GM12865 (cell line): Measurements from ENCODE around the gene BCDIN3D.

ENCODE experiments used
- DNase-seq: peaks from one replicate; pipeline ENCODE4 v3.0.0; 2010; ENCODE audit warnings: low read depth
- H3K4me3 ChIP-seq: 2 replicates; pipeline ENCODE4 v1.5.1; 2011; ENCODE audit warnings: mild to moderate bottlenecking, low read depth, low read length, control low read depth
- TF ChIP-seq, protein P1 (sequence below): IDR thresholded peaks from 2 replicates; pipeline ENCODE4 v1.5.1; 2011; ENCODE audit warnings: low read length, control low read depth, low read depth, inconsistent platforms; ENCODE audit not compliant: insufficient read depth; ENCODE audit errors: missing control alignments

Gene BCDIN3D

DNA sequence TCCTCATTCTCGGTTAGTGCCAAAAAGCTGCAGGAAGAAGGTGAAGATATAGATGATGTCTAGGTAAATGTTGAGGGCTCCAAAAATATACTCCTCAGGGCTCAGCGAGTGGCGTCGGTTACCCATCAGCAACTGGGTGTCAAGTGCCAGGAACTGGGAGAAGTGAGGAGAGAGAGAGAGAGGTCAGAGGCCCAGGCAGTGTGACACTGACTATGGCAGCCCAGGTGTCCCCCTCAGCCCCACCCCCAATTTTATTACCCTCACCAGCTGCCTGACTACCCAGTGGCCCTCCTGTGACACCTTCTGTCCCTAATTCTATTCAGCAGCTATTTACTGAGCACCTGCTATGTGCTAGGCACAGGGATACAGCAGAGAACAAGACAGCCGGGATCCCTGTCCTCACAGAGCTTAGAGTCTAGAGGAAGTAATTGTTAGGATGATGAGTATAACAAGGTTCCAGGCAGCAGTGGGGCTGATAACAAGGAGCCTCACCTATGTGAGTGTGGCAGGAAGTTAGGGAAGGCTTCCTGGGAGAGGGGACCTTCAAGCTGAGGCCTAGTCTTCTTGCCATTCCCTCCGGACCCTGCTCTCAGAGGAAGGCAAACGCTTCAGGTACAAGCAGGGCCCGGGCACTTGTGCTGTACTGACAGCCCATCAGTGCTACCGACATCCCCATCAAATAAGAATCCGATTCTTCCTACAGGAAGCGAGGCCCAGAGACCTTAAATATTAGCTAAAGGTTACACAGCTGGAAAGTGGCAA, 27.8 kb upstream of the BCDIN3D start:
- H3K4me3 ChIP-seq = no peak overlapping the region
- TF ChIP-seq, protein P1, sequence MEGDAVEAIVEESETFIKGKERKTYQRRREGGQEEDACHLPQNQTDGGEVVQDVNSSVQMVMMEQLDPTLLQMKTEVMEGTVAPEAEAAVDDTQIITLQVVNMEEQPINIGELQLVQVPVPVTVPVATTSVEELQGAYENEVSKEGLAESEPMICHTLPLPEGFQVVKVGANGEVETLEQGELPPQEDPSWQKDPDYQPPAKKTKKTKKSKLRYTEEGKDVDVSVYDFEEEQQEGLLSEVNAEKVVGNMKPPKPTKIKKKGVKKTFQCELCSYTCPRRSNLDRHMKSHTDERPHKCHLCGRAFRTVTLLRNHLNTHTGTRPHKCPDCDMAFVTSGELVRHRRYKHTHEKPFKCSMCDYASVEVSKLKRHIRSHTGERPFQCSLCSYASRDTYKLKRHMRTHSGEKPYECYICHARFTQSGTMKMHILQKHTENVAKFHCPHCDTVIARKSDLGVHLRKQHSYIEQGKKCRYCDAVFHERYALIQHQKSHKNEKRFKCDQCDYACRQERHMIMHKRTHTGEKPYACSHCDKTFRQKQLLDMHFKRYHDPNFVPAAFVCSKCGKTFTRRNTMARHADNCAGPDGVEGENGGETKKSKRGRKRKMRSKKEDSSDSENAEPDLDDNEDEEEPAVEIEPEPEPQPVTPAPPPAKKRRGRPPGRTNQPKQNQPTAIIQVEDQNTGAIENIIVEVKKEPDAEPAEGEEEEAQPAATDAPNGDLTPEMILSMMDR = no peak
- no peak for DNase-seq

DNA sequence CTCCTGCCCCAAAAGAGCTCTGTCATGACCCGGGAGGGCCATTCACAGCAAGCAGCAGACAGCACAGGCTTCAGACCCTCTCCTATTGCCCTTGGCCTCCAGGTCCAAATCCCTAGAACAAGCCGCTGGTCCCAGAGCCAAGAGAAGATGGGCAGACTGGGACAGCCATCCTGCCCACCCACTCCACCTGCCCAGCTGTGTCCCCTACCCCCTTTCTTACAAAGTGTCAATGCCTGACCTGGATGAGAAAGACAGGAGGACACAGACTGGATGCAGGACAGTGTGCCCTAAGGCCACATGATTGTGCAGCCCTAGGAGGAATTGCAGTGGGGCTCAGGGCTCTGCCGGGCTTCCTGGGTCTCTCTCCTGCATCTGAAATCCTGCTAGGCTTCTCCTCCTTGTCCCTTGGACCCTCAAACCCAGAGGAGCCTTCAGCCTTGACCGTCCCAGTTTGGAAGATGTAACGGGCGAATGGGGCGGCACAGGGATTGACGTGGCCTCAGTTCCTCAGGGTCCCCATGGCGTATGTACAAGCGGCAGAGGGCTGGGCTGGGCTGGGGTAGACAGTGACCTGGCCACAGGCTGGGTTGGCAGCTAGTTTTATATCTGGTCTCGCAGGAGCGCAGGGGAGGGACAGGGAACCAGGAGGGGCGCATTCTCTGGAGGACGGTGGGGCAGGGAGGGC, 27.1 kb upstream of the BCDIN3D start:
- H3K4me3 ChIP-seq = no peak overlapping the region
- DNase-seq = no peak
- TF ChIP-seq, protein P1 = no peak

DNA sequence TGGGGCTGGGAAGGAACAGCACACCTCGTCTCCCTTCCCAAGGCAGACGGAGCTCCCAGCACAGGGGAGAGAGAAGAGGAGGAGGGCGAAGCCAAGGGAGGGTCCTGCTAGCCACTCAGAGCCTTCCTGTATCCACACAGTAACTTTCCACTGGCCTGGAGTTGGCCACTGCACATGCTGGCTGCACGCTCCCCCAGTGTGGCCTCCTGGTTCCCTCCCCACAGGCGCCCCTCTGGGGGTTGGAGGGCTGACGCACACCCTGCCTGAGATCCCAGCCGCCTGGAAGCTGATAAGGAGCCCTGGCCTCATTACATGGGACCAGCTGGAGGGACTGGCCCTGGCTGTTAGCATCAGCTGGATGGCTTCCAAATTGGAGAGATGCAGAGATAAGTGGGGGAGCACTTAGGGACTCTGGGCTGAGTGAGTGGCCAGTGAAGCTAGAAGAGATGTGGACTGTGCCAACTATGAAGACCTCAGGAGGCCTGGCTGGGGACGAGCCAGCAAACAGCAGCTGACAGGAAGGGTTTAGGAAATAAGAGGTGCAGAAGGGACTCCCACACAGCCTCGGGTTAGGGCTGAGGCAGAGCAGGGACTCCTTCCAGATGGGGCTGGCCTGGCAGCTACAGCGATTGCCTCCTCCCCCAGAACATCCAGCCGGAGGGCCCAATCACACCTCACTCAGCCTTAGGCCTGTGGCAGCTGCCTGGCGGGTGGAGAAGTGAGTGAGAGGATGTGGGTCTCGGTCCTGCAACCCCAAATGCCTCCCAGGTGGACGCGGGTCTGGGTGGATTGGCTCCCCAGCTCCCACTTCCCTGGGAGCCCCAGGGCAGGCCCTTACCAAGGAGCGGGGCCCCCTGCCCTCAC, 26.3 kb upstream of the BCDIN3D start:
- TF ChIP-seq, protein P1 = no peak
- no peak overlapping the region for H3K4me3 ChIP-seq
- DNase-seq = no peak

DNA sequence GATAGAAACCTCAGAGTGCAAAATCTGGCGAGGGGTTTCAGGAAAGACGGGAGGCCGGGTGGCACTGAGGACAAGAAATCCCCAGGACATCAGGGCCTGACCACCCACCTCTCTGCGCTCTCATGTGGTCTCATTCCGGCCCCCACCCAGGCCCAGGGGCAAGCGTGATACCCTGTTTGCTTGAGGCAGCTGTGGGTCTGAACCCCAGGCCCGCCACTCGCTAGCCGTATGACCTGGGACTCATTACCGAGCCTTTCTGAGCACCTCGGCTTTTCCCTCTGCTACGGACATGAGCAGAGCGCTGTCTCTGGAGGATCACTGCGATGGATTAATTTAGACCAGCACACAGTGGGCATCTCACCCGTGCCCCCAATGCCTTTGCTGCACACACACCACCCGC, 25.5 kb upstream of the BCDIN3D start:
- H3K4me3 ChIP-seq = no peak overlapping the region
- TF ChIP-seq, protein P1 = no peak
- no peak for DNase-seq

DNA sequence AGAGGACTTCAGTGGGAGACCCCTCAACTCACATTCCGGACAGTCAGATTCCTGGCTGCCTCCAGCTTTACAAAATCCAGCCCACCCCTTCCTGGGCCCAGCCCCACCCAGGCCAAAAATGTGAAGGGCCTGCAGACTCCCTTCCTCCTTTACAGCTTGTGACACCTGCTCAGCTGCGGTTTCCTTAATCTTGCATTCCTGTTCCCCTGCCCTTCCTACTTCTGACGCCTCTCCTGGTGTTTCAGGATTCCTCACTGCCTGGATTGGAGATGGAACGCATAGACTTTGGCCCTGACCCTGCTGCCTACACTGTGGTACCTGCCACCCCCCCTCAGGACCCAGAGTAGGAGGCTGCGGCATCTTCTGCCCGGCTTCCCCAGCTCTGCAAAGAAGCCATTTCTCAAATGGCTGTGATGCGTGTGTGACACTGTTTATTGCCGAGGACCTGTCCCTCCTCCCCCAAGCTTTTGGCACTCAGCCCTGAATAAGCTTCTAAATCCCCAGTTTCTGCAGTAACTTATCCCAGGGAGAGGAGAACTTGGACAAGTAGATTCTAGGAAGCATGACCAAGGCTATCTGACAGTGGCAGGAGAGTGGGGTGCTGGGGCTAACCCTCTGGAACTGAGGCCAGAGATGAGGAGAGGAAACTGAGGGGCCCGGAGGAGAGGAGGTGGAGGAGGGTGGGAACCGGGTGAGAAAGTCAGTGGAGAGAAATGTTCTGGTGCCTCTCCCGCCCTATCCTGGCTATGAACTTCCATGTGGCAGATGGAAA, 24.9 kb upstream of the BCDIN3D start:
- no peak overlapping the region for H3K4me3 ChIP-seq
- TF ChIP-seq, protein P1 = no peak
- DNase-seq = no peak

DNA sequence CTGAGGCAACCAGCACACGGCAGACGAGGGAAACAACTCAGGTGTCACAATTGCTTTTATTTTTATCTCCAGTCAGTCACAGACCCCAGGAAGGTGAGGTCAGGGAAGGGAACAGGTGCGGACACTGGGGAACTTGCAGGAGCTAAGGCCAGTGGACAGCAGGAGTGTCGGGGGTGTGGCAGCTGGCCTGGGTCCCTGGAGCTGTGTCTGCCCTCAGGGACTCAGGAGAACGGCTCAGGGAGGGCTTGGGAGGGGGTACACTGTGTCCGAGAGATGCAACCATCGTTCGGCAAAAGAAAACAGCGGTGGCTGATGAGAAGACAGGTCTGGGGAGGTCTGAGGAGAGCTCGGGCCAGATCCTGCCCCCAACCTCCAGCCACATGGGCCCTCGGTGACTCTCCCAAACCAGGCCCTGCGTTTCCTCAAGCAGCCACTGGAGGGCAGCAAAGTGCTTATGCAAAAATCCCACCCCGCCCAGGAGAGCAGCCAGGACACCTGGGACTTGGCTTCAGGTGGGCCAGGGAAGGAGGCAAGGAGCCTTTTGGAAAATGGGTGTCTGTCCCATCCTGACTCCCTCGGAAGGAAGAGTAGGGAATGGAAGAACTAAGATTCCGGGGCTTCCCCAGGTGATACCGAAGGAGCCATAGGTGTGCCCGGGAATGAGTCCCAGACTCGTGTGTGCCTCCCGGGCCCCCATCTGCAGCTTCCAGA, 24.1 kb upstream of the BCDIN3D start:
- peak; percentile 67 for DNase-seq
- no peak overlapping the region for H3K4me3 ChIP-seq
- TF ChIP-seq, protein P1 = peak; percentile 96
